Activated CD8-positive, alpha-beta memory T cell treated with anti-CD3 and anti-CD28 coated beads, Interleukin-2, amount 50 U/mL, for 24 hours (primary cell): ENCODE measurements around the gene NMD3.
"Not testable (repeated sequence)": the region's sequence is repeated elsewhere in the genome, so short reads cannot be mapped to it uniquely, and the experiment has no call there.

Experiments used
- DNase-seq: peaks from one replicate; pipeline ENCODE4 v3.0.0-alpha.2; 2020; ENCODE audit errors: extremely low read depth

NMD3 gene

DNA sequence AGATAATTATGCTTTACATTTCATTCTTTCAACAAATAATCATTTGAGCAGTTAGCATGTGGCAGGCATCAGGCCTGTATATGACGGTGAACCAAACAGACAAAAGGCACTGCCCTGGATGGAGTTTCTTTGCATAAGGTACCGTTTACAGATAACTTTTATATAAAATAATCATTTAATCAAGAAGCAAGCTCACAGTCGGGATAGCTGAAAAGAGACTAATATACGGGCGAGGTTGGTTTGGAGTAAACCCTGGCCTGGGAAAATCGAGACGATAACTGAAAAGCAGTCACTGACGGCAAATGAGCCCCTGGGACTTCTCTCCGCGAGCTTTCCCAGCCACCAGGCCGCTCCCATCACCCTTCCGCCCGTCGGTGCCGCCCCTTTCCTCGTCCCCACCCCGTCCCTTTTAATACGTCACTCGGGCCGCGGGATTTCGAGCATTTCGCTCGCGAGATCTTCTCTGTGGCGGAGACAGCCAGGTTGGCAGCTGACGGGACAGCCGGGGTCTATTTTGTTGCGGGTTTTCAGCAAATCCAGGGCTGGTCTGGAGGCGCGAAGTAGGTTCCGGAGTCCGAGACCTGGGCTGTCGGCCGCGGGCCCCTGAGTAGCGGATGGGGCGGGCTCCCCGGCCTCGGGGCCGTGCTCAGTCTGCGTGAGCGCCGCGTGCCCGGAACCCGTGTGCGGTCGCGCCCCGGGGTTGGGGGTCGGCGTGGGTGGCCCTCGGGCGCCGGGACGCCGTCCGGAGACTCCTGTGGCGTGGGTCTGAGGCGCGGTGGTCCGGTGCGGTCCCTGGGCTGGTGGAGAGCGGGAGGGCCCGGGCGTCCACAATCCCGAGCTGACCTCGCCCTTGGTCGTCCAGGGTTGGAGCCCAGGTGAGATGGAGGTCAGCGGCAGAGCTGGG lies at the start of gene NMD3:
Gene NMD3 (plus strand): TSS at position 462 of the 904 bp plus-strand sequence. CDS start 703 bp downstream, outside the sequence.
- DNase-seq = peak; percentile 84

DNA sequence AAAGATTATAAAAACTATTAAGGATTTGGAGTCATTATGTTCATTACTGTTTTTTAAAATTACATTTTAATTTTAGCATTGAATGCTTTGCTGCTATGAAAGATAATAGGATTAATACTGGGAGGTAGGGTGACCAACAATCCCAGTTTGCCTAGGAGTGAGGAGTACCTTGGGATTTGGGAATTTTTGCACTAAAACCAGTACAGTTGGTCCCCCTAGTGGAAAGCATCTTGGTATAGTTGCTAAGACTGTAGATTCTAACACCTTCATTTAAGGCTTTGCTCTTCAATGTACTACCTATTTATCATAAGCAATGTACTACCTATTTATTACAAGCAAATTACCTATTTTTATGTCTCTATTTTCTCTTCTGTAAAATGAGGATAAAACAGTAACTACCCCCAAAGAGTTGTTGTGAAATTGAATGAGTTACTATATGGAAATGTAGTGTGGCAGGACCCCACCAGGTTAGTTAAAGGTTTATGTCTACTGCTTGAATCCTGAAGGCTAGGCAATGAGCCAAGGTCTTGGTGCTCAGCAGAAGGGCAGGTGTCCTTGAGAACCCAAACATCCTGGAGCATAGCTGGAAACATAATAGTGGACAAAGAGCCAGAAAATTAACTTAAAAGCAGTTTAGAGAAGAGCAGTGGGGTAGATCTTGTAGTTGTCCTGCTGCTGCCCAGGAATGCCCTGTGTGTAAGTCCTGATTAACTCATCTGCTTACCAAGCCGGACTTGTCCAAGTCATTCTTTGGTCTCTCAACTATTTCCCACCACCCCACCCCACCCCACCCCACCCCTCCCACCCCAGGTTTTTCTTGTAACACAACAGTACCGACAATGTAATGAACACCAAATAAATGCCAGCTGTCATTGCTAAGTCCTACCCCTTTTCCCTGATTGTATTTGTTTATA lies 49.2 kb upstream of the NMD3 start:
- DNase-seq = no peak

DNA sequence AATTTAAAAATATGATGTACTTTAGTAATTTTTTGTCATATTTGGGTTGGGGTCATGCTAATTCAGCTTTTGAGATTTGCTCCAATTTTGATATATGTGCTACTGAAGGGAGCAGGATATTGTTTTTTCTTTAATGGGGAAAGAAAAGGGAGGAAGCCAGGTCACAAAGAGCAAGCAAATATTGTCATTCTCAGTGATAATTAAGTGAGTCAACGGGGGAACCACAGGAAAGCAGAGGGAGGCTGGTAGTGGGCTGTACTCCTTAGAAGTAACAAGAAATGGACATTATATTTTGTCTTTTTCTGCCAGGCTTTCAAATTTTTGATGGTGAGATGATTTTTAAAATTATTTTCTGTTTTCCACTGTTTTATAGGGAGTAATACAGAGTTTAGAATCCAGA lies 45.6 kb upstream of the NMD3 start:
- DNase-seq = no peak

DNA sequence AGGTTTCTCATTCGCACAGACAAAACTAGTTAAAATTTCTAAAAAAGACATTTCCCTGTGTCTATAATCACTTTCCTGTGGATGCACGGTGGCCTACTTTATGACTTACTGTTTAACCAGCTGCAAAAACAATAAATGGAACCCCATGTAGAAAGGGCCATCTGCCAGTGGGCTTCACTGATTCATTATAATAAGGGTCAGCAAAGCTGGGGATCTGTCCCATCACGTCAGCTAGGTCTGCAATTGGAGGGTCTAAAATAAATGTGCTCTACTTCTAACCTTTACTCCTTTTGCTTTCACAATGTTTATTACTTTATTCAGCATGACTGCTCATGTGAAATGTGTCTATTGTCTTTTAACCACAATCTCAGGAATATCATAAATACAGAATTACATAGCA lies 43.1 kb upstream of the NMD3 start:
- no peak for DNase-seq

DNA sequence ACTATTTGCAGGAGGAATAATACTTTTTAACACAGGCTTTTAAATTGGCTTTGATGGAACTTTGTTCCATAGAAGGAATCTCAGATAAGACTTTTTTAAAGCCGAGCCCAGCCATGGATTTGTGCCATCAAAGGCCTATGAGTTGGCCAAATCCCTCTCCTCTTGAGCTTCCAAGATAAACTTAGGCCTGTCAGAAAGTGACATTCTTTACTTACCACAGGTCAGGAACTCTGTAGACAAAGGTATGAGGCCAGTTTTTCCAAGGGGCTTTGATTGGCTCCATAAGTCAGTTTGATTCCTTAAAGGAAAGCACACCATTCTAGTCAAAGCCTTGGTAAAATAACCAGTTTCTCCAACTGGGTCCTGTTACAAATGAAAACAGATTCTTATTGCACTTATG lies 39.7 kb upstream of the NMD3 start:
- not testable (repeated sequence) for DNase-seq

DNA sequence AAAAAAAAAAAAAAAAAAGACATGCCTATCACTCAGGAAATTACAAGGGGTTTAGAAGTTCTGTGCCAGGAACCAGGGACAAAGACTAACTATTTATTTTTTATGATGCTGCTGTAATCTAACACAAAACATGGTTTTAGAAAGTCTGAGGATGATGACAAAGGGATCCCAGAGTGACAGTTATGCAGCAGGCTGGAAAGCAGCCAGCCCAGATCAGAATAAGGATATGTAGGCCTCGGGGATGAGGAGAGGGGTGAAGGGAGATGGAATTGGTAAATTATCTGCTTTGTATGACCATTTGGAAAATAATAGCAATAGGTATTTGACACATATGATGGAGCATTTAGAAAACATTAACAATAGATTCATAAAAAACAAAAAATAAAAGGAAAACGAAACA lies 34.1 kb upstream of the NMD3 start:
- no peak for DNase-seq

DNA sequence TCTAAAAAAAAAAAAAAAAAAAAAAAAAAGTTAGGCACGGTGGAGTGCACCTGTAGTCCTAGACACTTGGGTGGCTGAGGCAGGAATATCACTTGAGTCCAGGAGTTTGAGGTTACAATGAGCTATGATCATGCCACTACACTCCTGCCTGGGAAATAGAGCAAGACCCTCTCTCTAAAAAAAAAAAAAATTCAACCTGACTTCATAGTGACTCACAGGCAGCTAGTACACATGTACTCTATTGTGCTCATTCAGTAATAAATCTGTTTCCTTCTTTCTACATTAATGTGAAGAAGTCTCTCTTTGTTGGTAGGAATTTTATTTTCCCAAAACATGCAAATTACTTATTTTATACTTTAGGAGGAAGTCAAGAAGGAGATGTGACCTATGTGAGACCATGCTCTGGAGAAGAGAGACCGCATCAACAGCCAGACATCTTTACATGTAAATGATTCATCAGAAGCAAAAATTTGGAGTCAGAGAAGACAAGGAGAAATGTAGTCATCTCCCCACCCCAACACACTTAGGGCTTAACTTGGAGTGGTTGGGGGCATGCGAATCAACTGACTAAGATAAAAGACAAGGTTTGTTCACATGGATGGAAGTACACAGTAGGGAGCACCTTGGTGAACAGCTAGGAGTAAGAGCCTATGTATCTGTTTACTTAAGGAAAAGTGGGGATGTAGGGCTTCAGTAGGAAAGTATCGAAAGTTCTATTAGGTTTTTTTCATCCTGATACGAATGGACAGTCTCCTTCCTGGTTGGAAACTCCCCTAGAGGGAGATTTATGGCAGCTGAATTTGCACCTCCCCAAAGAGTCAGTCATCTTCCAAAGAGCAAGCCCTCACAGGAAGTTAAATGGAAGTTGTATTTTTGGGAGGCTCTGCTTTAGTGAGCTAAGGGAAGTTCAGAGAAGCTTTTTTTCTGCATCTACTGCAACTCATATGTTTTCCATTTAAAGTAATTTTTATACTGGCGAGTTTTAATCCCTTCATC lies 23.0 kb upstream of the NMD3 start:
- no peak for DNase-seq

DNA sequence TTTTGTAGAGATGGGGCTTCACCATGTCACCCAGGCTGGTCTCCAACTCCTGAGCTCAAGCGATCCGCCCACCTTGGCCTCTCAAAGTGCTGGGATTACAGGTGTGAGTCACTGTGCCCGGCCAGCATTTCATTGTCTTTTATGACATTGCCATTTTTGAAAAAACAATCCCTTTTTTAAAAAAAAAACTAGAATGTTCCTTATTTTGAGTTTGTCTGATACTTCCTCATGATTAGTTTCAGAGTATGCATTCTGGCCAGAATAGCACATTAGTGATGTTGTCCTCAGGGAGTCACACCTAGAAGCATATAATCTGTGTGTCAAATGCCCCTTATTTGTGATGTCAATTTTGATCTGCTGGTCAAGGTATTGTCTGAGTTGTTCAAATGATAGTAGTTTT lies 21.2 kb upstream of the NMD3 start:
- no peak for DNase-seq

DNA sequence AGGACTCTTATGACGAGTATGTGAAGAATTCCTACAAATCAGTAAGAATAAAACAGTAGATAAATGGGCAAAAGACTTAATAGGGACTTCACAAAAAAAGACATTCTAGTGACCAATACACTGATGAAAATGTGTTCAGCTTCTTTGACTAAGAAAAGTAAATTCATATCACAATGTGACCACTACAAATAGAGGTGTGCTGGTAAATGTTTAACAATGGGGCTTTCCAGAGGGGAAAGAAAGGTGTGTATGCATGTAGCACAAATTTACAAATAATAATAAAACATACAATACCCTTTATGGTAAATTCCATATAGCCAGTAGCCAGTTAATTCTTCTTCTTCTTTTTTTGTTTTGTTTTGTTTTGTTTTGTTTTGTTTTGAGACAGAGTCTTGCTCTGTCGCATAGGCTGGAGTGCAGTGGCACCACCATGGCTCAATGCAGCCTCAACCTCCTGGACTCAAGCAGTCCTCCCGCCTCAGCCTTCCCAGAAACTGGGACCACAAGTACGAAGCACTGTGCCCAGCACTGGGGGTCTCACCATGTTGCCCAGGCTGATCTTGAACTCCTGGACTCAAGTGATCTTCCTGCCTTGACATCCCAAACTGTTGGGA lies 17.5 kb upstream of the NMD3 start:
- DNase-seq = no peak

DNA sequence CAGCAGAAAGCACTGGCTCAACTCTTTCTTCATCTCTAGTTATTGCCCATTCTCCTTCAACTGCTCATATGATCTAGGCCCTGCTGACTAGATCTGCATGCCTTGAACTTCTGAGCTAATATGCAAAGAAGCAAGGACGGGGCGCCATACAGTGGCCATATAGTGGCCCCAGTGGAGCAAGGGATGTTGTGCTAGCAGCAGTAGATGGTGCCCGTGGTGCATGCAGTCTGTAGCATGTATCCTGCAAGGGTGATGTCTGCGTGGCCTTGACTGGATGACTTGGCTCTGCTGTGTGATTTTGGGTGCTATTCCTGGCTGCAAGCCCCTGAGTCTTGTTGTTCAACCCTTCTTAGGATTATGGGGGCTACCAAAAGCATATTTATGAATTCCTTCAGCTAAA lies 12.2 kb upstream of the NMD3 start:
- no peak for DNase-seq

DNA sequence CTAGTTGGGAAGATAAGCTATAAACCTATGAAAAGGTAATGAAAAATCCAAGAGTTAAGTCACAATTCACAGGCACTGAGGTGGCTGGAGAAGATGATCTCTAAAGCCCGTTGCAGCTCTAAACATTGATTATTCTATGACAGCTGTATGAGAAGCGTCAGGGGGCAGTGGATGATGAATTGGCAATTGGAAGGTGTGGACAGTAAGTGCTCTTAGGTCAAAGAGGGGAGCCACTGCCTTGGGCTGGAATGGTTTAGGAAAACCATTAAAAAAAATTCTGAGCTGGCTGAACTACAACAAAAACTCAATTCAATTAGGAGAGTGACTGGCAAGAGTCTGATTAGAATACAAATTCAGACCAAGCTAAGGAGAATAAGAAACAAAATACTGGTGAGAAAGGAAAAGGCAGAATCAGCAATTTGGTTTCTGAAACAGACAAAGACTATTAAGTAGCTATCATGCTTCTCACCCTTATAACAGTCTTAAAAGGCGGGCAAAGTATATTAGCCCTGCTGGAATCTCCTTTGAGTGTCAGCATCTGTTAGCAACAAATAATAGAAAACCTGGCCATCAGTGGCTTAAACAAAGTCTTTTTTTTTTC lies 8.8 kb upstream of the NMD3 start:
- no peak for DNase-seq

DNA sequence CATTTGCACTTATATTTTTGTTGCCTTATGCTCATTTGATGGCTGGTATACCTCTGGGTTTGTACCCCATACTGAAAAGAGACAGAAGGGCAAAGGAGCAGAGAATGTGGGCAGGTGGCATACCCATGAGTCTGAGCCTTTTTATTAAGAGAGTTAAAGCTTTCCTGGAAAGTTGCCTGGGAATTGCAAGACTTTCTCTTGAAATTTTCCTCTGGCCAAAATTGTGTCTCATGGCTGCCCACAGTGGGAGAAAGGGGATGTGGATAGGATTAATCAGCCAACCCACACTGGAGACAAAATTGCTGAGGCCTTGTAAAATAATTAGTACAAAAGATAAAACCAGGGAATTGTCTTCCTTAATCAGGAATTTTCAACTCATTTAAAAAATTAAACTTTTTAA lies 8.2 kb upstream of the NMD3 start:
- no peak for DNase-seq

DNA sequence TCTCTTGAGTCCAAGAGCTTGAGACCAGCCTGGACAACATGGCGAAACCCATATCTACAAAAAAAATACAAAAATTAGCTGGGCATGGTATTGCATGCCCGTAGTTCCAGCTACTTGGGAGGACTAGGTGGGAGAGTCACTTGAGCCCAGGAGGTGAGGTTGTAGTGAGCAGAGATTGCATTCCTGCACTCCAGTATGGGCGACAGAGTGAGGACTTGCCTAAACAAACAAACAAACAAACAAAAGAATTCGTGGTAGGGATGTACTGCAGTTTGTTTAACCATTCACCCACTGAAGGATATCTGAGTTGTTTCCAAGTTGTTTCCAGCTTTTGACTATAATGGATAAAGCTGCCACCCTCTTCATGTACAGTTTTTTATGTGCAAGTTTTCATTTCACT lies 7.5 kb upstream of the NMD3 start:
- no peak for DNase-seq

DNA sequence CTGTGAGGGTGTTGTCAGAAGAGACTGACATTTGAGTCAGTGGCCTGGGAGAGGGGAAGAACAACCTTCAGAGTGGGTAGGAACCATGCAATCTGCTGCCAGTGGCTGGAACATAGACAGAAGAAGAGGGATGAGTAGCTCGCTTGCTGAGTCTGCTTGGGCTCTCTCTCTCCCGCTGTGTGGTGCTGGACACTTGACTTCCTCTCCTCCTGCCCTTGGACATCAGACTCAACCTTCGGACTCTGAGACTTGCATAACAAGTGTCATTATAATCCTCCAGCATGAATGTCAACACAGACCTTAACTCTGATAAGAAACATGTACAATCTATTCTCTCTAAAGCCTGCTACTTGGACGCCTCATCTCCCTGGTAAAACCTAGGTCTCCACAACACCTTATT lies 5.9 kb upstream of the NMD3 start:
- DNase-seq = no peak

DNA sequence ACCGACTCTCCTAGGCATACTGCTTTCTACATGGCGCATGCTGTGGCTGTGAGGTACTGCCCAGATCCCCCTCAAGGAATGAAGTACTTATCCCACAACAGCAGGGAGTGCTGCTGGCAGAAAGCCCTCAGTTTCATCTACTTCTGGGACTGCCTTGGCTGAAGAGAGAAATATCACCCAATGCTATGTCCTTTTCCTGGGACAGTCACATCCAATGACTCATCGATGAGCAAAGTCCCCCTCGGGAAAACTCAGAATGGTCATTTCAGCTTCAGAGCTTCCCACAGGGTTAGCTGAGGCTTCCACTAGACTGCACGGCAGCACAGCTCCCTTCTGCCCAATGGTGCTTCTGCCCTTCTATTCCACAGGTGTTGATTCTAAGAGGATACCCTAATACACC lies 3.6 kb upstream of the NMD3 start:
- DNase-seq = no peak

DNA sequence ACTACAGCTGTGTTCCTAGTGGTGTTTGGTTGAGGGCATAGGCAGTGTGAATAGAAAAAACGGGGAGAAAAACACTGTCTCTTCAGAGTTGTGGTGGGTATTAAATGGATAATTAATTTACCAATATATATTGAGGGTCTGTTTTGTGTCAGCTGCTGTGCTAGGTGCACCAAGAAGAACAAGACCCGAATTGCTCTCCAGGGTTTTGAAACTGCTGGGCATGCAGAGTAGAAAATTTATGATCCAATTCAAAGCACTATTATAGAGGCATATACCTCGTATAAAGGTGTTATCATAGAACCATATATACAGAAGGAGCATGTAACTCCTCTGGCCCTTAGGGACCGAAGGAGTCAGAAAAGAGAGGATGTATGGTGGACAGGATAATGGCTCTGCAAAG lies 1.6 kb upstream of the NMD3 start:
- no peak for DNase-seq

DNA sequence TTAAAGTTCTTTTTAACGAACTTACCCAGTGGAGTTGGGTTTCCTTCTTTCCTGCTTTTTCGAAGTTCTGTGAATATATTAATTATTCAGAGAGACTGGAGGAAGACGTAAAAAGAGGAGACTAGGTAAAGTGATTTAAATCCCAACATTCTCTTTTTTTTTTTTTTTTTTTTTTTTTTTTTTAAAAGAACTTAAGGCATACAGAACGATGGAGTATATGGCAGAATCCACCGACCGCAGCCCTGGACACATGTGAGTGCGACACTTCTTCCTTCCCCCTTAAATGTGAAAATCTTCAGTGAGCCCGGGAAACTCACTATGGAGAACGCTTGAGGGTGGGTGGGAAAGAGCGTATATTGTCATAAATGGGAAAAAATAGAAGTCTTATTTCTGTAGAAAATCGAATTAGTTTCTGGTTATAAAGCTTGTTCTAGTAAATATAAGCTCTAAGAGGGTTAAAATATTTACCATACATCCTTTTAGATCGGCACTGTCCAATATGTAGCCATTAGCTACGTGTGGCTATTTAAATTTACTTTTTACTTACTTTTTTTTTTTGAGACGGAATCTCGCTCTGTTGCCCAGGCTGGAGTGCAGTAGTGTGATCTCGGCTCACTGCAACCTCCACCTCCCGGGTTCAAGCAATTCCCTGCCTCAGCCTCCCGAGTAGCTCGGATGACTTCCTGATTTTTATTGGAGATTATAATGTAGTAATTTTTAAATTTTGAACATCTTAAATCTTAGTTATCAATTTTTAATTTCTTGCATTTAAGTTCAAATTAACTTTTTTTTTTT lies 892 bp downstream of the NMD3 start:
- no peak for DNase-seq

DNA sequence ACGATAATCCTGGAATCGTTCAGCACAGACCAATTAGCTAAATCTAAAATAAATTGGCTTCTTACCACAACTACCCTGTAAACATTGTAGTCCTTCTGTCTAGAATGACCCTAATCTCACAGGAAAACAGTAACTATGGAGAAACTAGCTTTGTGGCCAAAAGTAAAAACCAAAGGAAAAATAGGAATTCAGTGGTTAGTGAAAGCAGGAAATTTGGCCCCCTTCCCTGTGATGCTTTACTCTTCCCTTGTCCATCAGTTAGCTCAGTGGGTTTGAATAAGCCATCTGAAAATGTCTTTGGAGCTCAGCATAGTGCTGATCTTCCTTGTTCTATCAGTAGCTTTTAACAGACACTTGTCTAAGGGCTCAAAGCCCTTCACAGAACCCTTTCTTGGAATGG lies 1.6 kb downstream of the NMD3 start:
- no peak for DNase-seq

DNA sequence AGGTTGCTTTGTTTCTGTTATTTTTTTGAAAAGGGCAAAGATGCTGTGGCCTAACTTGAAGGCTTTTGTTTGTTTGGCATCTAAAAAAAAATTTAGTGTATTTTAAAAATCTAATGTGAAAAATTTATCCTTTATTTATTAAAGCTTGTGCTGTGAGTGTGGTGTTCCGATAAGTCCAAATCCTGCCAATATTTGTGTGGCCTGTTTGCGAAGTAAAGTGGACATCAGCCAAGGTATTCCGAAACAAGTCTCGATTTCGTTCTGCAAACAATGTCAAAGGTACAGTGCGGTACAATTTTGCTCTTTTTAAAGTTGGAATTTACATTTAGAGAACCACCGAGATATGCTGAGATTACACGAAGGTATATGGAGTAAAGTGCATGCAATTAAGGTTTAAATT lies 3.7 kb downstream of the NMD3 start:
- no peak for DNase-seq

DNA sequence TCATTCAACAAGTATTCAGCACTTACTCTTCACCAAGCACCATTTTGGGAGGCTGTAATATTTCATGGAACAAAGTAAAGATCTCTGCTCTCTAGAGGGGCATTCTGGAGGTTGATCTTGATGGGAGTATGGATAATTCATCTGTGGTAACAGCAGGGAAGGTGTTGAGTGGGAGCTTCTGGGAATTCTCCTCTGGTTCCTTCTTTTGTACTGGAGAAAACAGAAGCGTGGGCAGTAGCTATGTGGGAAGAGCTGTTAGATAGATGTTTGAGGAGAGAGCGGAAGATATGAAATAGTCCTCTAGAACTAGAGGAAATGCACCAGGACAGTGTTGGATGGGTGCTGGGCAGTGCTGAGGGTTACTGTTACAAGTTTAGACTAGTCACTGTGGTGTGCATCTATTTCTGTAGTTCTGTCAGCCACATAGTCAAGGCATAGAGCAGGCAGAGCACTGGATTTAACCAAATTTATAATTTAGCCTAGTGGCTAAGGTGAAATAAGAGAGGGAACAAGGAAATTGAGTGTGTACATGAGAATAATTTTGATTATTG lies 9.6 kb downstream of the NMD3 start:
- DNase-seq = no peak
